ENCODE data around the gene CMSS1.

Gene CMSS1

DNA sequence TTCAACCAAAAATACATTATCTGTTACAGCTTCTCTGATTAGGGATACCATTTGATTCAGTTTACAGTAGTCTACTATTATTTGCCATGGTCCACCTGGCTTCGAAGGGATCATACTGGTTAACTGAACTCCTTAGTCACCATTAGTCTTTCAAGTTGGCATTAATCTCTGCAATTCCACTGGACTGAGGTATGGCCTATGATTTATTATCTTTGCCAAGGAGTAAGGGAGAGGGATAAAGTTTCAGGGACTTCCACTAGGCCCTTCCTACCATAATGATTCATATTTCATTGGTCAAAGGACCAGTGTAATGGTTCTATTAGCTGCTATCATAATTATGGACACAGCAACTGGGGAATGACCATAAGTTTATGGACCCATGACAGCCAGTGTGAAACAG, 7.3 kb upstream of the CMSS1 start:
- DNase-seq (ENCODE audit: extremely low read depth, low read depth) = no peak
- TF ChIP-seq, protein P1, sequence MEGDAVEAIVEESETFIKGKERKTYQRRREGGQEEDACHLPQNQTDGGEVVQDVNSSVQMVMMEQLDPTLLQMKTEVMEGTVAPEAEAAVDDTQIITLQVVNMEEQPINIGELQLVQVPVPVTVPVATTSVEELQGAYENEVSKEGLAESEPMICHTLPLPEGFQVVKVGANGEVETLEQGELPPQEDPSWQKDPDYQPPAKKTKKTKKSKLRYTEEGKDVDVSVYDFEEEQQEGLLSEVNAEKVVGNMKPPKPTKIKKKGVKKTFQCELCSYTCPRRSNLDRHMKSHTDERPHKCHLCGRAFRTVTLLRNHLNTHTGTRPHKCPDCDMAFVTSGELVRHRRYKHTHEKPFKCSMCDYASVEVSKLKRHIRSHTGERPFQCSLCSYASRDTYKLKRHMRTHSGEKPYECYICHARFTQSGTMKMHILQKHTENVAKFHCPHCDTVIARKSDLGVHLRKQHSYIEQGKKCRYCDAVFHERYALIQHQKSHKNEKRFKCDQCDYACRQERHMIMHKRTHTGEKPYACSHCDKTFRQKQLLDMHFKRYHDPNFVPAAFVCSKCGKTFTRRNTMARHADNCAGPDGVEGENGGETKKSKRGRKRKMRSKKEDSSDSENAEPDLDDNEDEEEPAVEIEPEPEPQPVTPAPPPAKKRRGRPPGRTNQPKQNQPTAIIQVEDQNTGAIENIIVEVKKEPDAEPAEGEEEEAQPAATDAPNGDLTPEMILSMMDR (IDR thresholded peaks at IDR 0.05; ENCODE audit: low read depth, low read length) = no peak

- no peak for DNase-seq (ENCODE audit: extremely low read depth, low read depth)
These were observed 620 bp upstream of the CMSS1 start for GRCh38 chr3:99817047-99817436.

GRCh38 chr3:99818818-99819217, 1.2 kb downstream of the CMSS1 start:
- no peak for DNase-seq (ENCODE audit: extremely low read depth, low read depth)
- TF ChIP-seq, protein P1 (IDR thresholded peaks at IDR 0.05; ENCODE audit: low read depth, low read length) = no peak

More at GRCh38 chr3:99817047-99817436, 620 bp upstream of the CMSS1 start:
- TF ChIP-seq, protein P1 (IDR thresholded peaks at IDR 0.05; ENCODE audit: low read depth, low read length) = no peak

DNA sequence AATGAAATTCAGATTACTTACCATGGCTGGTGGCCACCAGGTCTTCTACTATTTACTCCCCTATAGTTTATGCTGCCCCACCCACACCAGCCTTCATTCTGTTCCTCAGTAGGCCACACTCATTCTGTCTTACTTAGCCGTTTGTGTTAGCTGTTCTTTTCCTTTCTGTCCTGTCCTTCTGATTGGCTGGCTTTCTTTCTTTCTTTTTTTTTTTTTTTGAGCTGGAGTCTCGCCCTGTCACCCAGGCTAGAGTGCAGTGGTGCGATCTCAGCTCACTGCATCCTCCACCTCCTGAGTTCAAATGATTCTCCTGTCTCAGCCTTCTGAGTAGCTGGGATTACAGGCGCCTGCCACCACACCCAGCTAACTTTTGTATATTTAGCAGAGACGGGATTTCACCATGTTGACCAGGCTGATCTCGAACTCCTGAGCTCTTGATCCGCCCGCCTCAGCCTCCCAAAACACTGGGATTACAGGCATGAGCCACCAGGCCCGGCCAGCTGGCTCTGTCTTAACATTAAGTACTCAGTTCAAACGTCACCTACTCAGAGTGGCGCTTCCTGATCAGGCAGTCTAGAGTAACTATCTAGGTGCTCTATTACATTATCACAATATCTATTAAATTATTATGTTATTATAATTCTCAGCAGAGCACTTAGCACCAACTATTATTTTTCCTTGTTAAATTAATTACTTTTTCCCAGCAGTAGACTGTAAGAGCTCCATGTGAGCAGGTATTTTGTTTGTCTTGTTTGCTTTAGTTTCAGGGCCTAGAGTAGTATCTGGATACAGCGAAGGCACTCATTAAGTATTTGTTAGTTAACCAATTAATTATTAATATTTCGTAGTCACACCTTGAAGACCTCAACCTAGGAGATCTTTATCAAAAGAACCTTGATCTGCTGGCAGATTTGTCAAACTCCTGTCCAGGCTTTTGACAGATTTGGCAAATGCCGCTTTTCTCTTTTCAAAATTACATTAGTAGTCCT, 6.4 kb downstream of the CMSS1 start:
- TF ChIP-seq, protein P1 (IDR thresholded peaks at IDR 0.05; ENCODE audit: low read depth, low read length) = no peak
- no peak for DNase-seq (ENCODE audit: extremely low read depth, low read depth)

DNA sequence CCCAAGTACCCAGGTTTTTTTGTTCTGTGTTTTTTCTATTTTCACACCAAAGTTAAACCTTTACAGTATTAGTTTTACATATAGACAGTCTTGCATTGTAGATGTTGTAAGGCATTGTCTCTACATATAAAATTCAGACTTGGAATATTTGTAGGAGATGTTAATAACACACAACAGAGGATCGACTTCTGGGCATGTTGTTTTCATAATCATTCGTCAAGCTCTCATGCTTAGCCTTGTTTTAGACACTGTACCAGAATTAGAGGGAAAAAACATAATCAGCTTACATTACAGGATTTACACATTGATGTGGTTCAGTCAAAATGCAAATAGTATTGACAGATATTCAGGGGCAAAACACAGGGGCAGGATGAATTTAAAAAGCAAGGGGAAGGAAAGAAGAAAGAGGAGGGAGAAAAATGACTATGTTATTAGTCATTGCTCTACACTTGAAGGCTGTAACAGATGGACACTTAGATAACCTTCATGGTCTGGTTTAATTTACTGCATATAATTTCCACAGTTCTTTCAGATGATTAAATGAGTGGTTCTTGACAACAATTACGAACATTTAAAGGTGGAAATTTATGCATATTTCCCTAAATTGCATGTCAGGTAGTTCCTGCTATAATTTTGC, 7.5 kb downstream of the CMSS1 start:
- DNase-seq (ENCODE audit: extremely low read depth, low read depth) = no peak
- TF ChIP-seq, protein P1 (IDR thresholded peaks at IDR 0.05; ENCODE audit: low read depth, low read length) = no peak

GRCh38 chr3:99829844-99830243, 12.2 kb downstream of the CMSS1 start:
- TF ChIP-seq, protein P1 (IDR thresholded peaks at IDR 0.05; ENCODE audit: low read depth, low read length) = no peak
- no peak for DNase-seq (ENCODE audit: extremely low read depth, low read depth)

Data from AG09319 (cell line).